Mesendoderm (in vitro differentiated cells): Measurements from ENCODE around the gene RIT2.
"Not testable (repeated sequence)": the region's sequence is repeated elsewhere in the genome, so short reads cannot be mapped to it uniquely, and the experiment has no call there.

Experiments
- DNase-seq: peaks from one replicate; pipeline ENCODE4 v3.0.0; 2013
- H2AK5ac ChIP-seq: 2 replicates; pipeline ENCODE4 v1.6.1; 2013; ENCODE audit warnings: low read length, inconsistent platforms
- H2BK120ac ChIP-seq: 2 replicates; pipeline ENCODE4 v1.6.1; 2013; ENCODE audit warnings: low read depth, mild to moderate bottlenecking, low read length, moderate library complexity, mixed read lengths
- H2BK15ac ChIP-seq: replicated peaks from 2 replicates; pipeline ENCODE4 v1.6.1; 2013; ENCODE audit warnings: low read depth, mild to moderate bottlenecking, moderate library complexity
- H2BK5ac ChIP-seq: 2 replicates; pipeline ENCODE4 v1.6.1; 2013; ENCODE audit warnings: low read length, inconsistent platforms
- H3K18ac ChIP-seq: 2 replicates; pipeline ENCODE4 v1.6.1; 2013; ENCODE audit warnings: mild to moderate bottlenecking, low read length, mixed read lengths
- H3K23ac ChIP-seq: one replicate; pipeline ENCODE4 v1.6.1; 2013; ENCODE audit warnings: low read length
- H3K27ac ChIP-seq: 2 replicates; pipeline ENCODE4 v1.5.1; 2013; ENCODE audit warnings: low read depth, mild to moderate bottlenecking, inconsistent platforms, low read length, moderate library complexity
- H3K27me3 ChIP-seq: 2 replicates; pipeline ENCODE4 v1.6.1; 2013; ENCODE audit warnings: low read length, control low read depth, mild to moderate bottlenecking, inconsistent platforms; ENCODE audit not compliant: insufficient read depth, poor library complexity
- H3K36me3 ChIP-seq: 2 replicates; pipeline ENCODE4 v1.6.1; 2013; ENCODE audit warnings: low read length, inconsistent platforms; ENCODE audit not compliant: control insufficient read depth, insufficient read depth
- H3K4ac ChIP-seq: one replicate; pipeline ENCODE4 v1.6.1; 2013; ENCODE audit warnings: low read depth, mild to moderate bottlenecking, low read length, moderate library complexity
- H3K4me1 ChIP-seq: 2 replicates; pipeline ENCODE4 v1.6.1; 2013; ENCODE audit warnings: low read depth, low read length, inconsistent platforms; ENCODE audit not compliant: control insufficient read depth
- H3K4me2 ChIP-seq: 2 replicates; pipeline ENCODE4 v1.6.1; 2013; ENCODE audit warnings: low read length
- H3K4me3 ChIP-seq: 2 replicates; pipeline ENCODE4 v1.5.1; 2013; ENCODE audit warnings: mild to moderate bottlenecking, low read length
- H3K56ac ChIP-seq: one replicate; pipeline ENCODE4 v1.6.1; 2013; ENCODE audit warnings: low read length
- H3K79me1 ChIP-seq: 2 replicates; pipeline ENCODE4 v1.6.1; 2013; ENCODE audit warnings: low read length, inconsistent platforms
- H3K79me2 ChIP-seq: 2 replicates; pipeline ENCODE4 v1.6.1; 2013; ENCODE audit warnings: mild to moderate bottlenecking, low read length; ENCODE audit not compliant: control insufficient read depth, insufficient read depth
- H3K9ac ChIP-seq: 2 replicates; pipeline ENCODE4 v1.6.1; 2013; ENCODE audit warnings: low read length, inconsistent platforms
- H4K5ac ChIP-seq: one replicate; pipeline ENCODE4 v1.6.1; 2013; ENCODE audit warnings: low read length
- H4K8ac ChIP-seq: one replicate; pipeline ENCODE4 v1.6.1; 2013; ENCODE audit warnings: low read depth, mild to moderate bottlenecking, control low read depth, low read length, moderate library complexity
- WGBS: extraction: QIAGEN DNeasy Blood & Tissue Kit; methylation state at CpG from one replicate; pipeline ENCODE4 v1.1.7; 2013; ENCODE audit warnings: low lambda C conversion rate, missing lambda C conversion rate; ENCODE audit not compliant: insufficient coverage; ENCODE audit errors: extremely low coverage; 5-methylcytosine and 5-hydroxymethylcytosine counted together

The RIT2 gene

GRCh38 chr18:42743373-42744138 lies 371.9 kb downstream of the RIT2 start:
- H3K27ac ChIP-seq = peak overlapping the region; percentile 92
- peak overlapping the region; percentile 24 for H3K23ac ChIP-seq
- H3K56ac ChIP-seq = peak overlapping the region; percentile 88
- H3K4me1 ChIP-seq = peaks cover 6% of the 10 kb centered on the region
- H3K4ac ChIP-seq = no peak overlapping the region
- H3K27me3 ChIP-seq = no peaks in the 10 kb centered on the region
- H4K5ac ChIP-seq = no peak overlapping the region
- no peak overlapping the region for H3K4me2 ChIP-seq
- no CpG with 5 or more reads among the region's 7 CpGs for WGBS
- no peaks in the 10 kb centered on the region for H3K79me1 ChIP-seq
- H4K8ac ChIP-seq = no peak overlapping the region
- no peak overlapping the region for H3K4me3 ChIP-seq
- peak overlapping the region; percentile 99 for H2BK5ac ChIP-seq
- peak overlapping the region; percentile 87 for H3K18ac ChIP-seq
- H3K36me3 ChIP-seq = no peaks in the 10 kb centered on the region
- H2AK5ac ChIP-seq = peak overlapping the region; percentile 78
- H3K9ac ChIP-seq = peak overlapping the region; percentile 72
- peak overlapping the region; percentile 94 for H2BK120ac ChIP-seq
- no peaks in the 10 kb centered on the region for H3K79me2 ChIP-seq
- DNase-seq = peak; percentile 94
- peak overlapping the region; percentile 36 for H2BK15ac ChIP-seq

- Histone ChIP-seq H3K4ac (peak overlapping the region; percentile 96), H3K23ac (no peak overlapping the region), H3K4me3 (no peak overlapping the region), H3K4me2 (no peak overlapping the region), H3K79me1 (no peaks in the 10 kb centered on the region), H4K8ac (no peak overlapping the region), H3K18ac (peak overlapping the region; percentile 99), H2BK15ac (peak overlapping the region; percentile 36), H2BK5ac (peak overlapping the region; percentile 99), H3K36me3 (no peaks in the 10 kb centered on the region), H2BK120ac (peak overlapping the region; percentile 94), H3K4me1 (peaks cover 6% of the 10 kb centered on the region), H3K27ac (peak overlapping the region; percentile 92), H3K9ac (peak overlapping the region; percentile 72), H2AK5ac (peak overlapping the region; percentile 78), H3K56ac (peak overlapping the region; percentile 88), H3K27me3 (no peaks in the 10 kb centered on the region), H3K79me2 (no peaks in the 10 kb centered on the region), H4K5ac (no peak overlapping the region)
- DNase-seq = peak; percentile 52
Observed at GRCh38 chr18:42742969-42743368, 372.5 kb downstream of the RIT2 start.

- peak overlapping the region; percentile 77 for H2BK5ac ChIP-seq
- H3K4me3 ChIP-seq = no peak overlapping the region
Observed at GRCh38 chr18:42742474-42742873, 373.0 kb downstream of the RIT2 start.

GRCh38 chr18:42741805-42742347 lies 373.6 kb downstream of the RIT2 start:
- WGBS = no CpG with 5 or more reads among the region's 12 CpGs
- H3K18ac ChIP-seq = peak overlapping the region; percentile 80
- not testable (repeated sequence) for H3K4me3 ChIP-seq

More at GRCh38 chr18:42742474-42742873, 373.0 kb downstream of the RIT2 start:
- no peak overlapping the region for H4K8ac ChIP-seq
- H3K4ac ChIP-seq = peak overlapping the region; percentile 96
- H3K79me2 ChIP-seq = no peaks in the 10 kb centered on the region
- H3K4me1 ChIP-seq = peaks cover 6% of the 10 kb centered on the region
- peak overlapping the region; percentile 4 for H2AK5ac ChIP-seq
- no peaks in the 10 kb centered on the region for H3K36me3 ChIP-seq
- H3K23ac ChIP-seq = no peak overlapping the region
- peak overlapping the region; percentile 92 for H3K27ac ChIP-seq
- no peak overlapping the region for H2BK15ac ChIP-seq
- no peaks in the 10 kb centered on the region for H3K79me1 ChIP-seq
- H3K56ac ChIP-seq = peak overlapping the region; percentile 56
- peak overlapping the region; percentile 8 for H4K5ac ChIP-seq
- no peak overlapping the region for H3K4me2 ChIP-seq
- H3K9ac ChIP-seq = peak overlapping the region; percentile 37
- DNase-seq = peak; percentile 51
- no peaks in the 10 kb centered on the region for H3K27me3 ChIP-seq
- peak overlapping the region; percentile 89 for H2BK120ac ChIP-seq
- H3K18ac ChIP-seq = peak overlapping the region; percentile 99

GRCh38 chr18:42741299-42741698 lies 374.2 kb downstream of the RIT2 start:
- not testable (repeated sequence) for H3K23ac ChIP-seq, H3K79me1 ChIP-seq, H3K18ac ChIP-seq, H4K8ac ChIP-seq, H4K5ac ChIP-seq, H3K4me1 ChIP-seq, H3K4ac ChIP-seq, H3K36me3 ChIP-seq, H3K27me3 ChIP-seq, H2BK5ac ChIP-seq, H3K79me2 ChIP-seq, H3K9ac ChIP-seq, H3K4me2 ChIP-seq, H2BK15ac ChIP-seq, H3K4me3 ChIP-seq, H2AK5ac ChIP-seq
- Histone ChIP-seq H2BK120ac (peak overlapping the region; percentile 73), H3K27ac (peak overlapping the region; percentile 92), H3K56ac (peak overlapping the region; percentile 49)
- peak; percentile 54 for DNase-seq
- no CpG with 5 or more reads among the region's 2 CpGs for WGBS

More at GRCh38 chr18:42741805-42742347, 373.6 kb downstream of the RIT2 start:
- Histone ChIP-seq H2BK120ac (peak overlapping the region; percentile 73), H2BK5ac (peak overlapping the region; percentile 72), H3K9ac (peak overlapping the region; percentile 40), H3K27ac (peak overlapping the region; percentile 92), H3K56ac (peak overlapping the region; percentile 56)
- not testable (repeated sequence) for H3K23ac ChIP-seq, H4K8ac ChIP-seq, H3K36me3 ChIP-seq, H3K4me2 ChIP-seq, H3K4me1 ChIP-seq, H3K4ac ChIP-seq, H3K79me1 ChIP-seq, H2AK5ac ChIP-seq, H2BK15ac ChIP-seq, H3K79me2 ChIP-seq, H3K27me3 ChIP-seq, H4K5ac ChIP-seq, DNase-seq
